OCI-LY1 (cell line): ENCODE results near the gene CXorf66.

Source experiments
- H2AFZ ChIP-seq: fragments of 200-600 bp; sonication (generic), shearing (Covaris generic); 2 replicates; pipeline ENCODE4 v1.6.0; 2014; ENCODE audit warnings: antibody characterized with exemption, mild to moderate bottlenecking, low read length
- H3F3A ChIP-seq: fragments of 200-600 bp; sonication (generic), shearing (Covaris generic); 2 replicates; pipeline ENCODE4 v1.6.0; 2014; ENCODE audit warnings: mild to moderate bottlenecking, antibody characterized with exemption, low read length, moderate library complexity; ENCODE audit not compliant: insufficient read depth
- H3K27ac ChIP-seq: fragments of 200-600 bp; sonication (generic); 2 replicates; pipeline ENCODE4 v1.5.1; 2014; ENCODE audit warnings: low read length, mixed run types, mild to moderate bottlenecking, low read depth; ENCODE audit not compliant: poor library complexity, severe bottlenecking
- H3K27me3 ChIP-seq: fragments of 200-600 bp; sonication (generic); 2 replicates; pipeline ENCODE4 v1.6.0; 2014; ENCODE audit warnings: antibody characterized with exemption, mild to moderate bottlenecking, low read length, moderate library complexity; ENCODE audit not compliant: insufficient read depth
- H3K36me3 ChIP-seq: fragments of 200-600 bp; sonication (generic); 2 replicates; pipeline ENCODE4 v1.6.1; 2014; ENCODE audit warnings: mild to moderate bottlenecking, antibody characterized with exemption, low read length, moderate library complexity, mixed read lengths; ENCODE audit not compliant: insufficient read depth
- H3K4me1 ChIP-seq: fragments of 200-600 bp; sonication (generic); 2 replicates; pipeline ENCODE4 v1.5.1; 2014; ENCODE audit warnings: mild to moderate bottlenecking, low read length, moderate library complexity; ENCODE audit not compliant: insufficient read depth, severe bottlenecking
- H3K4me2 ChIP-seq: fragments of 200-600 bp; sonication (generic), shearing (Covaris generic); 2 replicates; pipeline ENCODE4 v1.6.1; 2014; ENCODE audit warnings: low read length
- H3K4me3 ChIP-seq: fragments of 200-600 bp; sonication (generic); 2 replicates; pipeline ENCODE4 v1.5.1; 2014; ENCODE audit warnings: low read length, low read depth, mild to moderate bottlenecking, mixed read lengths; ENCODE audit not compliant: poor library complexity, severe bottlenecking
- H3K79me2 ChIP-seq: fragments of 200-600 bp; shearing (Covaris generic); 2 replicates; pipeline ENCODE4 v1.6.1; 2016; ENCODE audit warnings: mixed run types, low read length, mixed read lengths; ENCODE audit not compliant: insufficient read depth
- H3K9ac ChIP-seq: fragments of 200-600 bp; sonication (generic), shearing (Covaris generic); 2 replicates; pipeline ENCODE4 v1.6.1; 2014; ENCODE audit warnings: mild to moderate bottlenecking, low read length, mixed read lengths
- H3K9me2 ChIP-seq: fragments of 200-600 bp; sonication (generic), shearing (Covaris generic); 2 replicates; pipeline ENCODE4 v1.6.1; 2014; ENCODE audit warnings: low read depth, mild to moderate bottlenecking, low read length, mixed read lengths
- H3K9me3 ChIP-seq: fragments of 200-600 bp; shearing (Covaris generic); 2 replicates; pipeline ENCODE4 v1.6.1; 2014; ENCODE audit warnings: low read length, mixed read lengths
- H4K20me1 ChIP-seq: fragments of 200-600 bp; sonication (generic), shearing (Covaris generic); 2 replicates; pipeline ENCODE4 v1.6.0; 2016; ENCODE audit warnings: mild to moderate bottlenecking, low read length; ENCODE audit not compliant: insufficient read depth
- EZH2 ChIP-seq: fragments of 200-600 bp; sonication (generic), shearing (Covaris generic); IDR thresholded peaks from 2 replicates; pipeline ENCODE4 v1.8.0; 2017; ENCODE audit warnings: borderline replicate concordance, mixed run types, mild to moderate bottlenecking, antibody characterized with exemption, low read length, moderate library complexity, mixed read lengths
- TF ChIP-seq, protein P1 (sequence below): fragments of 200-600 bp; sonication (generic), shearing (Covaris generic); IDR thresholded peaks from 2 replicates; pipeline ENCODE4 v1.5.1; 2017; ENCODE audit warnings: mild to moderate bottlenecking, antibody characterized with exemption, low read length, moderate library complexity, mixed read lengths

The CXorf66 gene

DNA sequence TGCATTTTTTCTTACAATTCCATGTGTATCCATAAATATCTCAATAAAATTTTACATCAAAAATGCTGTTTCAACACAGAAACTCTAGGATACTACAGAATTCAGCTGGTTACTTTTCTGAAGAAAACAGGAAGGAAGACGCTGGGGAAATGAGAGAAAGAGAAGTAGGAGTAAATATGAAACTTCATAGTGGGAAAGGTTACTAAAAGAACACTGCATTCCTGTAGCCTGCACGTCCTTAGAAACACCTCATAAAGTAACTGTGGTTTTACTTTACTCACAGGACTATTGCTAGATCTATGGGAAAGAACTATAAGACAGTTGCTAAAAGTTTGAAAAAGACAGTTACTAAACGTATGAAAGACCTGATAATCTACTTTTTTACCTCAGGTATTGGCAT is 55.6 kb downstream of the CXorf66 start:
- Histone ChIP-seq H3K36me3 (no peaks in the 10 kb centered on the region), H2AFZ (no peak overlapping the region), H3K4me3 (no peak overlapping the region), H3K4me2 (no peak overlapping the region), H3K79me2 (no peaks in the 10 kb centered on the region), H3K9me2 (no peaks in the 10 kb centered on the region), H4K20me1 (no peaks in the 10 kb centered on the region), H3K4me1 (no peaks in the 10 kb centered on the region), H3K27me3 (no peaks in the 10 kb centered on the region), H3K9ac (no peak overlapping the region), H3K27ac (no peak overlapping the region), H3K9me3 (no peaks in the 10 kb centered on the region), H3F3A (no peaks in the 10 kb centered on the region)
- TF ChIP-seq, protein P1, sequence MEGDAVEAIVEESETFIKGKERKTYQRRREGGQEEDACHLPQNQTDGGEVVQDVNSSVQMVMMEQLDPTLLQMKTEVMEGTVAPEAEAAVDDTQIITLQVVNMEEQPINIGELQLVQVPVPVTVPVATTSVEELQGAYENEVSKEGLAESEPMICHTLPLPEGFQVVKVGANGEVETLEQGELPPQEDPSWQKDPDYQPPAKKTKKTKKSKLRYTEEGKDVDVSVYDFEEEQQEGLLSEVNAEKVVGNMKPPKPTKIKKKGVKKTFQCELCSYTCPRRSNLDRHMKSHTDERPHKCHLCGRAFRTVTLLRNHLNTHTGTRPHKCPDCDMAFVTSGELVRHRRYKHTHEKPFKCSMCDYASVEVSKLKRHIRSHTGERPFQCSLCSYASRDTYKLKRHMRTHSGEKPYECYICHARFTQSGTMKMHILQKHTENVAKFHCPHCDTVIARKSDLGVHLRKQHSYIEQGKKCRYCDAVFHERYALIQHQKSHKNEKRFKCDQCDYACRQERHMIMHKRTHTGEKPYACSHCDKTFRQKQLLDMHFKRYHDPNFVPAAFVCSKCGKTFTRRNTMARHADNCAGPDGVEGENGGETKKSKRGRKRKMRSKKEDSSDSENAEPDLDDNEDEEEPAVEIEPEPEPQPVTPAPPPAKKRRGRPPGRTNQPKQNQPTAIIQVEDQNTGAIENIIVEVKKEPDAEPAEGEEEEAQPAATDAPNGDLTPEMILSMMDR, result no peak
- TF ChIP-seq EZH2, result no peak

- Histone ChIP-seq H3K9me3 (no peaks in the 10 kb centered on the region), H3K9ac (no peak overlapping the region), H2AFZ (no peak overlapping the region), H3F3A (no peaks in the 10 kb centered on the region), H3K4me1 (no peaks in the 10 kb centered on the region), H3K9me2 (no peaks in the 10 kb centered on the region), H3K4me3 (no peak overlapping the region), H3K27me3 (no peaks in the 10 kb centered on the region), H3K27ac (no peak overlapping the region), H3K4me2 (no peak overlapping the region), H4K20me1 (no peaks in the 10 kb centered on the region), H3K36me3 (no peaks in the 10 kb centered on the region), H3K79me2 (no peaks in the 10 kb centered on the region)
- TF ChIP-seq, protein P1, result no peak
These were observed 58.2 kb downstream of the CXorf66 start for GRCh38 chrX:139907078-139907477.

DNA sequence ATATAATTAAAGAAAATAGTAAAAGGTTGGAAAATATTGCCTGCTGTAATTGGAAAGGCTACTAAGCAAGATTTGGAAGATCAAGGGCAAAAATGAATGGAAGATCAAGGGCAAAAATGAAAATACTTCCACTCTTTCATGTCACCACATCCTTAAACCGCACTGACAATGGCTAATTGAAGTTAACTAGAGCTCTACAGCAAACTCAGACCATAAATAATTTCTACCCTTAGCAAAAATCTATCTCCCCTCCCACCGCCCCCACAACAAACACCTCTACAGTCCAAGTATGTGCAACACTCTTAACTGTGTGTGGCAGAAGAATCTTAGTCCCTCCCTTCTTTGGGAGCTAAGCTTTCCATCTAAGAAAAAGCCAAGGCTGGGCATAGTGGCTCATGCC is 59.6 kb downstream of the CXorf66 start:
- no peaks in the 10 kb centered on the region for H3K27me3 ChIP-seq
- H3K79me2 ChIP-seq, result no peaks in the 10 kb centered on the region
- no peaks in the 10 kb centered on the region for H4K20me1 ChIP-seq
- H3K9ac ChIP-seq, result no peak overlapping the region
- no peaks in the 10 kb centered on the region for H3K9me2 ChIP-seq
- no peaks in the 10 kb centered on the region for H3K36me3 ChIP-seq
- no peak overlapping the region for H3K4me2 ChIP-seq
- no peaks in the 10 kb centered on the region for H3K4me1 ChIP-seq
- H3K4me3 ChIP-seq, result no peak overlapping the region
- H3K9me3 ChIP-seq, result no peaks in the 10 kb centered on the region
- TF ChIP-seq, protein P1, result no peak
- no peak for TF ChIP-seq EZH2
- H3K27ac ChIP-seq, result no peak overlapping the region
- H2AFZ ChIP-seq, result no peak overlapping the region
- no peaks in the 10 kb centered on the region for H3F3A ChIP-seq
